ENCODE data around the gene JSRP1. TPM values are rescaled to one million over a fixed set of nuclear protein-coding genes. Genes with fewer than 3 reads are reported as not detected.

JSRP1 gene
- polyA plus RNA-seq, 1 of the 3 experiments (the other 2 are of a cell fraction) = 0.76 TPM

GRCh38 chr19:2228157-2229030 lies 27.8 kb downstream of the JSRP1 start:
- Histone ChIP-seq H3K4me3 (ENCODE audit: low read depth in 2 of 2, low read length in 1 of 2) (no peak overlapping the region), H3K9me2 (no peaks in the 10 kb centered on the region), H3K9ac (no peak overlapping the region), H3K4me2 (no peak overlapping the region), H2AFZ (ENCODE audit: low read depth) (no peak overlapping the region), H3F3A (replicated peaks; ENCODE audit: insufficient read depth) (peaks cover 21% of the 10 kb centered on the region), H3K79me2 (ENCODE audit: insufficient read depth) (peaks cover 17% of the 10 kb centered on the region), H3K36me3 (replicated peaks in 1 of 2; ENCODE audit: control insufficient read depth in 1 of 2, insufficient read depth in 2 of 2, low read length in 1 of 2) (peaks cover 8 to 56% of the 10 kb centered on the region in 2 experiments), H3K27me3 (ENCODE audit: insufficient read depth) (no peaks in the 10 kb centered on the region), H3K4me1 (ENCODE audit: control insufficient read depth in 1 of 2, insufficient read depth in 2 of 2, low read depth in 1 of 2, low read length in 1 of 2) (peaks cover 0 to 20% of the 10 kb centered on the region in 2 experiments; a peak in 1 of 4 replicates), H3K27ac (ENCODE audit: low read depth in 2 of 2, low read length in 1 of 2) (no peak overlapping the region; a peak in 1 of 4 replicates), H4K20me1 (ENCODE audit: insufficient read depth) (0 out of 2 replicates have a peak, but pooled peaks cover 8% of the 10 kb centered on the region), H3K9me3 (no peaks in the 10 kb centered on the region)
- no peak for DNase-seq
- ChIA-PET POLR2A (no interaction called here), CTCF (interaction anchor here (2.3 to 8.1 kb wide), 2 partner anchors 72 to 88 kb away, joined by 6 to 107 read pairs; no protein-coding TSS in a partner anchor)
- TF ChIP-seq TEAD4 (IDR thresholded peaks at IDR 0.05; ENCODE audit: borderline replicate concordance, insufficient read depth) (no peak), GABPA (IDR thresholded peaks at IDR 0.05; ENCODE audit: low read depth) (no peak), FOXM1 (IDR thresholded peaks at IDR 0.05; ENCODE audit: low read depth) (no peak), POLR2AphosphoS5 (IDR thresholded peaks at IDR 0.05; ENCODE audit: low read depth, low read length) (no peak), PBX3 (IDR thresholded peaks at IDR 0.05) (no peak), SMC3 (IDR thresholded peaks at IDR 0.05; ENCODE audit: low read depth, low read length) (no peak), EZH2phosphoT487 (IDR thresholded peaks at IDR 0.05; ENCODE audit: borderline replicate concordance, low read depth) (no peak), JUND (IDR thresholded peaks at IDR 0.05) (no peak), ZBTB33 (IDR thresholded peaks at IDR 0.05; ENCODE audit: borderline replicate concordance, low read depth) (no peak), EP300 (IDR thresholded peaks at IDR 0.05; ENCODE audit: borderline replicate concordance in 1 of 2, low read depth in 1 of 2, low read length in 1 of 2) (no peak), MEF2A (IDR thresholded peaks at IDR 0.05; ENCODE audit: borderline replicate concordance, low read depth) (no peak), ELF1 (IDR thresholded peaks at IDR 0.05) (no peak), GATA2 (CRISPR knock-in tag; IDR thresholded peaks at IDR 0.05) (no peak), TCF12 (IDR thresholded peaks at IDR 0.05) (no peak), MAX (IDR thresholded peaks at IDR 0.05; ENCODE audit: low read depth) (no peak), RXRA (IDR thresholded peaks at IDR 0.05; ENCODE audit: borderline replicate concordance, low read depth) (no peak), YY1 (IDR thresholded peaks at IDR 0.05; ENCODE audit: low read depth) (no peak), TAF1 (IDR thresholded peaks at IDR 0.05; ENCODE audit: borderline replicate concordance, low read depth, low read length) (no peak)
- 96% methylated on average over 27 of the region's 48 CpGs for WGBS (ENCODE audit: low lambda C conversion rate)
